T1000 (cell line): ENCODE data around the gene PDE6G.

Source experiments
- DNase-seq: peaks from one replicate; lab custom pipeline; 2025; ENCODE audit warnings: mixed read lengths; lab: John Stamatoyannopoulos, UW

Gene PDE6G

DNA sequence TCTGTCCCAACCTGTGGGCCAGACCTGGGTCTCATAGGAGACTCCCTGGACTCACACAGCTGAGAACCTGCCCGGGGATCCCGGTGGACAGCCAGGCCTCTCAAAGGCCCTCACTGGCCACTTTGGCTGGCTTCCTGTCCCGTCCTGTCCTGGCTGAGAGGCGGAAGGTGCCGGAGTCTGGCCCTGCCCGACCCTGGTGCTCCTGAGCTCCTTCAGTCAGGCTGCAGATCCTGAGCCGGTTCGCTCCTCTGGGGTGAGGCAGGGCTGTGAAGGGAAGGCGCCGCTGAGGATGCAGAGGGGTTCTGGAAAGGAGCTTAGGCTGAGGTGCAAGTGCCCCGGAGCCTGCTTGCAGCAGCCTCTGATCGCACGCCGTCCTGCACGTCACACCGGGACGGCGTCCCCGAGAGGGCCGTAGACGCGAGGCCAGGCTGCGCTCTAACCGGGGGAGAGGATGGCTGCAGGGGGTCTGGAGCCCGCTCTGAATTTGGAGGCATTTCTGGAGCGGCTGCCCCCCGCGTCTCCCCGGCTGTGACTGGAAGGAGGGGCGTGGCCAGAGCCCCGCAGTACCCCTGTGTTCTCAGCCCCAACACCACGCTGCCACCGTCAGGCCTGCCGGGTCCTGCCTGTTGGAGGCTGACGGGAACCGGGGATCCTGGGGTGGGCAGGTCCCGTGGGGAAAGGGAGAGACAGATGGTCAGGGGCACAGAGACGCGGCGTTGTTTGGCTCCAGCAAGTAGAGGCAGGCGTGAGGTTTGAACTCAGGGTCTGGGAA lies 31.6 kb upstream of the PDE6G start:
- DNase-seq, result no peak

DNA sequence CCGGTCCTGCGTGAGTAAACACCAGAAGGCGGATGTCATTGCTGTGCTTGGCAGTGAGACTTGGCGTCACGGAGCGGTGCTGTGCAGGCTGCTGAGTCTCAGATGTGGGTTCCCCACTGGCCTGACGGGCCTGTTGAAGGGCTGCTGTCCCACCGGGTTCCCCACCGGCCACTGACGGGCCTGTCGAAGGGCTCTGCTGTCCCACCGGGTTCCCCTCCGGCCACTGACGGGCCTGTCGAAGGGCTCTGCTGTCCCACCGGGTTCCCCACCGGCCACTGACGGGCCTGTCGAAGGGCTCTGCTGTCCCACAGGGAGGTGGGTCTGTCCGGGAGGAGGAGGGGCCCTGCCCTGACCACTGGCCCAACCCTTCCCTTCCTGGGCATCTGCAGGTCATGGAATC lies 30.3 kb upstream of the PDE6G start:
- DNase-seq, result no peak

DNA sequence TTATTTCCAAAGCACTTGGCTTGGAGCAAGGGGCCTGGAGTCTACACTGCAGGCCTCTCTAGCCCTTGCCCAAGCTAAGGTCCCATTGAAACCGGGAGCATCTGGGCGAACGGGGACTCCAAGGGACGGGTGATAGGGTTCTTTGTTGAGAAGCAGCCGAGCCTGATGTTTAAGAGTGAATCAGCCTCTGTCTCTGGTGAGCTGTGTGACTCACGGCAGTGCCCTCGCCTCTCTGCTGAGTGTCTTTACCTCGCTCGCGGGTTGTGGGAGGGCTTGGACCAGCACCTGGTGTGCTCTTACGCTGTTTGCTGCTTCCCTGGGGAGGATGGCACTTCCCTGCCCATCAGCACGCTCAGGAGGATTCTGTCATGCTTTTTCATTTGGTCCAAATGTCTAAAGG lies 28.8 kb upstream of the PDE6G start:
- DNase-seq, result peak; percentile 40

DNA sequence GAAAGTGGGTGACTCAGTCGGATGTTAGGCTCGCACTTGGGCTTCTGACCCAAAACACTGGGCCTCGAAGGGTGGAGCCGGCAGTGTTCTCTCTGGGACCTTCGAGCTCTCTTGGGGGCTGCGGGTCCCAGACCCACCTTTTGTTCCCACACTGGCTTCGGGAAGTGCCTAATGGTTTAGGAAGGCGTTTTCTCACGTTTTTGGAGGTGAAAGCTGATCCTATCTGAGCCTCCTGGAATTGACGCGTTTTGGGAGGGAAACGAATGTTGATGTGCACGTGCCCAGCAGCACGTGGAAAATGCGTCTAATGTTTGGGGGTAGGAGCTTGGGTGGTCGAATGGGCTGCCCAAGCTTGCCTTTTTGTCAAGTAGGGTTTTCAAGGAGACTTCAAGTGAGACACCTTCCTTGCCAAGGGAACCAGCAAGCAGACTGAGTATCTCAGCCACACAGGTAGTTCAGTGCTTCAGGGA lies 28.1 kb upstream of the PDE6G start:
- DNase-seq, result no peak

DNA sequence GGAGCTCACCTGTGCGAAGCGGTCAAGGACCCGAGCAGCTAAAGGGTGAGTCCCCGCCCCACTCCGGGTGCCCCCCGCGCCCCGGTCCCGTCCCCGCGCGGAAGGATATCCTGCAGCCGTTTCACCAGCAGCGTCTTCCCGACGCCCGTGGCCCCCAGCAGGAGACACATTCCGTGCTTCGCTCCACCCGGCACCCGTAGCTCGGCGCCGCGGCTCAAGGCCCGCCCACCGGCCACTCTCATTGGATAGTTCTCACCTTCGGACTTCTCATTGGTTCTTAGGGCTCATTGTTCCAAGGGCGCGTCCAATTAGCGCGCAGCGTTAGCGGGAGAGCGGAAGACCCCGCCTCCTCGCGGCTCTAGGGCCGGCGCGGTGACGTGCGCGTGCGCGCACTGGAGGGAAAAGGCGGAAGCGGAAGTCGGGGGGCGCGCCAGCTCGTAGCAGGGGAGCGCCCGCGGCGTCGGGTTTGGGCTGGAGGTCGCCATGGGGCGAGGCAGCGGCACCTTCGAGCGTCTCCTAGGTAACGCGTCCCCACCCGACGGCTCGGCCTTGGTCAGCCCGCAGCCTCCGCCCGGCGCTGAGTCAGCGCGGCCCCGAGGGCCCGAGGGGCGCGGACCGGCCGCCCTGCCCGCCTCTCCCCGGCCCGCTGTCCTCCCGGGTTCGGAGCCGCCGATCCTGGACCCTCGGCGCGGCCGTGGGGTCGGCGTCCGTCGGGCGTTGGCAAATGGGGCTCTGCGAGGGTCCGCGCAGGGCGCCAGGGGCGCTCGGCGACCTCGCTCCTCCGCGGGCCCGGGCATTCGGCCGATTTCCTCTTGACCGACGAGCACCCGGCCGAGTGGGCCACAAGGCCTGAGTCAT lies 27.5 kb upstream of the PDE6G start, which contains the start of the genes ARL16 and HGS:
TSS of gene ARL16 (minus strand) at position 214 of the 858 bp plus-strand sequence. CDS start at position 170, 44 bp downstream.
TSS of gene HGS (plus strand) at position 428 of the 858 bp plus-strand sequence. CDS start at position 484, 56 bp downstream.
- DNase-seq, result peak; percentile 99

DNA sequence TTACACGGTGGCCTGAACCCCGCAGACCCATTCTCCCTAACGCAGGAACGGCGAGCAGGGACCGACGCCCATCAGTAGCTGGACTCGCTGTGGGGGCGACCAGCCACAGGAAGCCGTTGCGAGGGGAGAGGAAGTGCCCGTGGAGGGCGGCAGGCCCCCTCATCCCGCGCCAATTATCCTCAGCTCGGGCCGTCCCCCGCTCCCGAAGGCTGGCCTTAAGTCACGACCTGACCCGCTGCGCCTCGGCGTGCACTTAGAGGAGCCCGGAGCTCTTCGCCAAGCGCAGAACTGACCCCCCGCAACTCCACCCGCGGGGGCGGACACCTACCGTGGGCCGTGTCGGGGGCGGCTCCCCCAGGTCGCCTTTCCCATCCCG lies 26.9 kb upstream of the PDE6G start:
- DNase-seq, result no peak

DNA sequence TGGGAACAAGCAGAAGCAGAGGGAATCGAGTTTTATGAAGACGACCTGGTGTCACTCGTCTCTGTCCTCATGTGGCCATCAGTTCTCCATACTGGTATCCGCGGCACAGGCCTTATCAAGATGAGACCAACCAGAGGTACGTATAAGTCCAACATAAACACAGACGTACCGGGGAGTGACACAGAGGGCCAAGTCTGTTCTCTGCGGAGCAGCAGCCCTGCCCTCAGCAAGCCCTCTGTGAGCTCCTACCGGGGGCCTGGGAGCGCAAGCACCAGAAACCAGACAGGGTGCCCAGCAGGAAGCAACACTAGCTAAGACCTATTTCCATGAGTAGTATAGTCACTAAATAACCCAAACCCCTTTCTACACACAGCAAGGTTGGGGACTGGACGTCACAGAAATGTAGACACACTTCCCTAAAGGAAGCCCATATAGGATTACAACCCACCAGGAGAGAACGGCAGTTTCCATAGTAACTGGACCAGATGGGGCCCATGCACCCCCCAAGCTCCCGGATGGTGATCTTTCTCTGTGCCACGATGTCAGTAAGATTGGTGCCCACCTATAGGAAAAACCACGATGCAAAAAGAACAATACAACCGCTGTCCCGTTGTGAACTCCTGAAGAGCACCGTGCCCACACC lies 26.3 kb upstream of the PDE6G start:
- DNase-seq, result no peak

DNA sequence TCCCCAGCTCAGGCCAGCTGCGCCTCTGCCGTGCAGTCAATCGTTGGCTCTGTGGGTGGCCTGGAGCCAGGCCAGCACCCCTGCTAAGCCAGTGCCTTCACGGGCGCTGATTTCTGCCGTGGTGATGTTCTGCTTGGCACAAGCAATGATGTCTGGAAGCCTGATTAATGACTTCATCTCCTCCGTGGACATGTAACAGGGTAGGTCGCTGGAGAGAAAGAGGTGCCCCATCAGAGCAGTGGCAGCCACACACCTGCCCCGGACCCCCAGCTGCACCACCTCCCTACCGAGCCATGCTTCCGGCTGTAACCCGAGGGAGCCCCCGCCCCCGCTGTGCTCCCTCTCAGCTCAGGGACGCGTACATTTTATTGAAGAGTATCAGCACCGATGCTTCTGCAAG lies 25.3 kb upstream of the PDE6G start:
- no peak for DNase-seq

DNA sequence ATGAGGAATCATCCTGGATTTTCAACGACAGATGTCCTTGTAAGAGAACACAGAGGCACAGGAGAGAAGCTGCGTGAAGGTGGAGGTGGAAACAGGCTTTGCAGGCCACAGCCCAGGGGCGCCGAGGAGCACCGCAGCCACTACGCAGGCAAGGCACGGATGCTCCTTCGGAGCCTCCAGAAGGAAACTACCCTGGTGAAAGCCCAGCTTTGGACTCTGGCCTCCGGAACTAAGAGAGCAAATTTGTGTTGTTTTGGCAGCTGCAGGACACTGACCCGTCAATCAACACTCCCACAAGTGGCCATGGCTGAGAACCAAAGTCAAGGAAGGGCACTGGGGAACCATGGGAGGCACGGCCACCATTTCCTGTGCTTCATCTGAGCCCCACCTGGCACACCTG lies 23.8 kb upstream of the PDE6G start:
- no peak for DNase-seq

DNA sequence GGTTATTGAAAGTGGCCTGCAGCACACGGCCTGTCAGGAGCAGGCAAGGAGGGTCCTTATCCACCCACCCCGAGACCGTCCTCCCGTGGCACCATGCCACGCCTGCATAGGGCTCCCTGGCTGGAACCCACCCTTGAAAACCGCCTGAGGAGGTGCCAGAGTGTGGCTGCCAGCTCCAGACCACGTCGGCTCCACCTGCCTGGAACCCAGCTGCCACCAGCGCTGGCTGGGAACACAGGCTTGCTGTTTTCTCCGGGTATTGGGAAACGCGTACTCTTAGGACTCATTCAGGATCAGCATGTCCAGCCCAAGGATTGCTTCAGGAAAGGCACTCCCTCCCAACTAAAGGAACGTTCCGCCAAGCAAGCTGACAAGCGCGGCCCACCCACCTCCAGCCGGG lies 20.6 kb upstream of the PDE6G start:
- DNase-seq, result no peak

DNA sequence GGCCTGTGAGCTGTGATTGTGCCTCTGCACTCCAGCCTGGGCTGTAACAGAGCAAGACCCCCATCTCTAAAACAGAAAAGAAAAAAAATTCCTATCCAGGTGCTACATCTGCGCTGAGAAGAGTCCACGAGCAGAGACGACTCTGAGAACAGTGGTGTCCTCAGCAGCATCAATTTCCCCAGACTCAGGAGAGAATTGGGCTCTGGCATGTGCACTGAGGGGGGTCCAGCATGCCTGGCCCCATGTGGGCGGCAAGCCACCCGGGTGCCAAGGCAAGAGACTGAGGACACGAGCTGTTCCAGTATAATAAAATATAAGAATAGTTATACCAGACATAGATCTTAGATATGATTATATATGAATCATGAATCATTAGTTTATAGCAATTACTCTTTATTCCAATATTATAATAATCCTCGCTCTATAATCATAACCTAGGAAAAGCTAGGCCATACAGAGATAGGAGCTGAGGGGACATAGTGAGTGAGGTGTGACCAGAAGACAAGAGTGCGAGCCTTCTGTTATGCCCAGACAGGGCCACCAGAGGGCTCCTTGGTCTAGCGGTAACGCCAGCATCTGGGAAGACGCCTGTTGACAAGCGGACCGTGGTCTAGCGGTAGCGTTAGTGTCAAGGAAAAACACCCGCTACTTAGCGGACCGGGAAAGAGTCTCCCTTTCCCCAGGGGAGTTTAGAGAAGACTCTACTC lies 19.3 kb upstream of the PDE6G start:
- DNase-seq, result peak; percentile 34

DNA sequence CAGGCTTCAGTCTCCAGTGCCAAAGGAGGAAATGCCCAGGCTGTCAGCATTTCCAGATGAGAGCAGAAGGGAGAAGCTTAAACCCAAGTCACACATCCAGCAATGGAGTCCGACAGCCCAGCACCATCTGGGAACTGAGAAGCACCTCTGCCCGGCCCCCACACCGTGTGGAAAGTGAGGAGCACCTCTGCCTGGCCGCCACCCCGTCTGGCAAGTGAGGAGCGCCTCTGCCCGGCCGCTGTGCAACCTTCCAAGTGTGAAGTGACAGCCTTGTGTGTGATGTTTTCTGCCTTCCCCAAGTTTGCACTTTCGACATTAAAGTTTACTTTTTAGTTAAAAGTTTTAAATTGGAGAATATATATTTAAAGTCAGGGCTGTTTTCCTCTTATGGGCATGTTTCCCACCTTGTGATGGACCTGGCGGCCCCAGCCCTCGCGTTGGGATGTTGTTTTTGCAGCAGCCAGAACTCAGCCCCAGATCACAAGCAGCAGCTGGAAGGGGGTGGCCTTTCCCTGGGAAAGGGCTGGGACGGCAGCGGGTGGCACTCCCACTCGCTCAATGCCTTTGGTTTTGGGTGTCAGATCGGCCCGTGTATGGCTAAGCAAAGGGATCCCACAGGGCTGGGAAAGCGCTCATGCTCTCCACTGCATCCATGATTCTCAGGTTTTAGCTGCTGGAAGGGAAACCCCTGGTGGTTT lies 17.4 kb upstream of the PDE6G start:
- no peak for DNase-seq

DNA sequence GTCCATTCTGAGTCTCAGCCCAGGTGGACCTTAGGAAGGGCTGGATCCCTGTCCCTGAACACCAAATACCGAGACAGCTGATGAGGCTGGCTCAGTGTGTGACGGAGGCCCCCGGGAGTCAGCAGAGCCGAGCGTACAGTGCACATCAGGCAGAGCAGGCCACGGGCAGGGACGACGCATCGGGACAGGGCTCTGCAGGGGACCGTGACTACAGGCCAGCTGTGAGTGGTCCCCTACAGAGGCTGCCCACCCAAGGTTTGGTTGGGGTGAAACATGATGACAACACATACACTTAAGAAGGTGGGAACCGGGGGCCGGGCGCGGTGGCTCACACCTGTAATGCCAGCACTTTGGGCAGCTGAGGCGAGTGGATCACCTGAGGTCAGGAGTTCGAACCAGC lies 16.6 kb upstream of the PDE6G start:
- no peak for DNase-seq

DNA sequence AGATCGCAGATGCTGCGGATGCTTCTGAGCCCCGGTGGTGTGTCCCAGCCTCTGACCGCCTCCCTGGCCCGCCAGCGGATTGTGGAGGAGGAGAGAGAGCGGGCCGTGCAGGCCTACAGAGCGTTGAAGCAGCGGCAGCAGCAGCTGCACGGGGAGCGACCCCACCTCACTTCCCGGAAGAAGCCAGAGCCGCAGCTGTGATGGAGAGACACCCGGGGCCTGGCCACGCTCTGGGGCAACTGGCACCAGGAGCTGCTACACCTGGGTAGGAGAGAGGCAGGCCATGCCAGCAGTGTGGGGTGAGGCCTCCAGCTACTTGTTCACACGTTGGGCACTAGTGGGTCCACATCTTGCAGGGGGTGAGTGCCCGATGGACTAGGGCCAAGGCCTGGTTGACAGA lies 16.2 kb upstream of the PDE6G start:
- no peak for DNase-seq

DNA sequence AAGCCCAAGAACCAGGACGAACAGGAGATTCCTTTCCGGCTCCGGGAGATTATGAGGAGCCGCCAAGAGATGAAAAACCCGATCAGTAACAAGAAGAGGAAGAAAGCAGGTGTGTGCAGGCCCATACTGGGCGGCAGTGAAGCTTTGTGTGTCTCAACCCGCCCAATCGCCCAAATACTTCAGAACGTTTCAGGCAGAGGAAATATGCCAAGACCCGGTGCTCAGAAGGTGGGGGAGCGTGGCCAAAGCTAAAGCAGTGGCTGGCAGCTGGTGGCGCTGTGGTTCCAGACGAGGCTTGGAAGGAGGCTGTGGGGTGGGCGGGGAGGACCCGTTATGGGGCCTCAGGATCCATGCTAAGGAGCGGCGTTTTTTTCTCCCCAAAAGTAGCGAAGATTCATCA lies 11.4 kb upstream of the PDE6G start:
- DNase-seq, result no peak

DNA sequence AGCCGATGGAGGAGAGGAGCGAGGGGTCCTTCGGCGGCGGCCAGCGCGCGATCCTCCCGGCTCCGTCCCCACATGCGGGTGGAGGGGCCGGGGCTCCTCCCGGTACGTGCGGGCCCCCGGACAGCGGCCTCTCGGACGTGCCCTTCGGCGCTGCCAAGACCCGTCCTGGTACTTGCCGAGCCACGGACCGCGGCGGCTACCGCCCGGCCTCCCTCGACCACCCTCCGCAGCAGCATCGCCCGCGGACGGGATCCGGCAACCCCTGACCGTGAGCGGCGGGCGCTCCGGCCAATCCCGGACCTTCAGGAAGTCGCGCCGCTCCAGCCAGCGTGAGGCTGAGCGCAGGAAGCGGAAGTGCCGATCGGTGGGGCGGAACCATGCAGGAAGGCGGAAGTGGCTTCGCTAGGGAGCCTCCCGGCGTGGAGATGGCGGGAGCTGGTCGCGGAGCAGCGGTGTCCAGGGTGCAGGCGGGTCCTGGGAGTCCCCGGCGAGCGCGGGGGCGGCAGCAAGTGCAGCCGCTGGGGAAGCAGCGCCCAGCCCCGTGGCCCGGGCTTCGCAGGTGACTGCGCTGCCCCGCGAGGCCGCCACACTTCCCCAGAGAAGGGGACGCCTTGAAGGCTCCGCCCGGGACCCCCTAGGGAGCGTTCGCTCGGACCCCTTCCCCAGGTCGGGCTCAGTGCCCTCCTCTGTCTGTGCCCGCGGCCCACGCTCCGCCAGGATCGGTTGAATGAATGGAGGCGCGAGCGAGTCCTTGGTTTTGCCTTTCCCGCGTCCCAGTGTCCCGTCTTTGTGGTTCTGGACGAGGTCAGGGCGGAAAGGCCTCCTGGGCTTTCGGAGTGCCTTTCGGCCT lies 10.2 kb upstream of the PDE6G start, which contains the start of the genes CCDC137 and OXLD1:
TSS of gene CCDC137 (plus strand) at position 396 of the 850 bp plus-strand sequence. CDS start at position 426, 30 bp downstream.
TSS of gene OXLD1 (minus strand) at position 264 of the 850 bp plus-strand sequence. CDS start at position 236, 28 bp downstream.
- peak; percentile 93 for DNase-seq

DNA sequence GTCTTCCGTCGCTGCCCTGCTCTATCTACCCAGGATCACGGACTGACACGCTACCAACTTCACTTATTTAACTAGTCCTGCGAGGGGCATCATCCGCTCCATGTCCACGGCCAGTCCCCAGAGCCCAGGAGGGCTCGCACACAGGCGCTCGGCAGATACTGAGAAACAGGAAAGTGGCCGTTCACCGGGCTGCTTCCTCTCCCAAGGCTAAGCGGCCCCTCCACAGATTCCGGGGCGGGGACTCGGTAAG lies 9.7 kb upstream of the PDE6G start:
- DNase-seq, result no peak

DNA sequence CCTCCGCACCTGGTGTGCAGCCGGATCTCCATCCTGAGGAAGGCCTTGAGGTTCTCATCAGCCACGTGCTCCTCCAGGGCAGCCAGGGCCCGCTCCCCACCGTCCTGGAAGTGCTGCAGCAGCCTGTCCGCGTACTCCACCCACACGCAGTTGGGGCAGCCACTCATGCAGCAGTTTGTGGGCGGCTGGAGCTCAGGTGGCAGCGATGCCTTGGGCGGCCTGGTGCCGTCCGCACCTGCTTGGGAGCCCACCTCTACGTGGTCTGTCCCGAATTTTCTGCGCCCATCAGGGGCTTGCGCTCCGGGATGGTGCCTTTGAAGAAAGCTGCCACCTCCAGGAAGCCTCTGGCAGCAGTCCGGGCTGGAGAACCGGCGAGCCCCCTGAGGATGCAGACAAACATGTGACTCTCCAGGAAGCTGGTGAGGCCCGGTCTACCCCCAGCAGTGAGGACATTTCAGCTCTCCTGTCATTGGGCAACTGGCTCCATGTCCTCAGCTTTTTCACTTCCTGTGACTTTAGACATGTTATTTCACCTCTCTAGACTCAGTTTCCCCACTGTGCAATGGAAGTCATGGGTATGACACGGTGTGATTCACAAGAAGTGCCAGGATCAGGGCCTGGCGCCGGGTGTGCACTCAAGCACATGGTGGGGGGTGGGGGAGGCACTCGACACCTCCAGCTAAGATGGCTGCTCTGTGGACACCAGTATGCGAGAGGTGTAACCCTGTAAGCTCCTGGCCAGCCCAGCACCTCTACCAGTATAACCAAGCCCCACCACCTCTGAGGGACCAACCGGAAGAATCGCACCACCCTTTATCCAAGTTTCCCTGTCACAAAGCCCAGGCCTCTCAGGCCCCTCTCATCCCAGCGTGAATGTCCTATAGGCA lies 9.1 kb upstream of the PDE6G start:
- DNase-seq, result no peak

DNA sequence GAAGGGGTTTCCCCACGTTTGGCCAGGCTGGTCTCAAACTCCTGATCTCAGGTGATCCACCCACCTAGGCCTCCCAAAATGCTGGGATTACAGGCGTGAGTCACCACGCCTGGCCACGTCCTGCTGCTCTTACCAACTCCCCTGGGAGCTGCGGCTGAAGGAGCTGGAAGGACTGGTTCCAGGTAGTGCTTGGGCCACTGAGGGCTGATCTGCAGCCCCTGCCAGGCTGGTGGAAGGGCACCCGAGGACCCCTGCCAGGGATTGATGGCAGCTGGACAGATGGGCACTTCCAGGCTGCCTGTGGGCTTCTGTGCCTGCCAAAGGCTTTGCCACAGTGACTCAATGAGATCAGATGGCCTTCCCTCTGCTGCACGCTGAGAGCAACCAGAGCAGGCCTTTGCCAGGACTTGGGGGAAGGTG lies 7.7 kb upstream of the PDE6G start:
- DNase-seq, result no peak
